WTC11 (cell line): Measurements from ENCODE around the gene GPI. TPM values are rescaled to one million over a fixed set of nuclear protein-coding genes. Genes with fewer than 3 reads are reported as not detected.

Experiments
- ATAC-seq: fragments of 200-7000 bp; cut with Tn5 transposase; 2 replicates; pipeline ENCODE4 v1.10.0; 2021; ENCODE audit warnings: mild to moderate bottlenecking, moderate library complexity
- CTCF ChIA-PET: fragments of 300-600 bp; sonication (Branson Sonifier 250); formaldehyde crosslinking; loops from one replicate; lab custom pipeline; 2021; ENCODE audit warnings: antibody characterized with exemption; lab: Charles Lee
- POLR2A ChIA-PET: fragments of 350-600 bp; sonication (Branson Sonifier 250); formaldehyde crosslinking; loops from one replicate; lab custom pipeline; 2021; ENCODE audit warnings: antibody characterized with exemption; lab: Charles Lee
- DNase-seq: peaks from one replicate; pipeline ENCODE4 v3.0.0; 2021; ENCODE audit warnings: low spot score
- H3K27ac Mint-ChIP-seq: 2 replicates; pipeline ENCODE4 v1.8.0; 2021; ENCODE audit warnings: mixed read lengths
- H3K27me3 Mint-ChIP-seq: 2 replicates; pipeline ENCODE4 v1.8.0; 2021; ENCODE audit warnings: low read depth, mild to moderate bottlenecking, moderate library complexity, mixed read lengths
- H3K36me3 Mint-ChIP-seq: 2 replicates; pipeline ENCODE4 v1.8.0; 2021; ENCODE audit warnings: mixed read lengths
- H3K4me1 Mint-ChIP-seq: 2 replicates; pipeline ENCODE4 v1.8.0; 2022; ENCODE audit warnings: mixed read lengths
- H3K4me3 Mint-ChIP-seq: 2 replicates; pipeline ENCODE4 v1.8.0; 2021; ENCODE audit warnings: mild to moderate bottlenecking, moderate library complexity, mixed read lengths
- H3K9me3 Mint-ChIP-seq: 2 replicates; pipeline ENCODE4 v1.8.0; 2021; ENCODE audit warnings: mixed read lengths
- CREM ChIP-seq: sonication (generic); formaldehyde crosslinking; IDR thresholded peaks from 2 replicates; pipeline ENCODE4 v1.8.1; 2022; ENCODE audit warnings: mild to moderate bottlenecking, missing genetic modification reagents, moderate library complexity
- ELF4 ChIP-seq: sonication (generic); formaldehyde crosslinking; IDR thresholded peaks from 2 replicates; pipeline ENCODE4 v1.8.1; 2022; ENCODE audit warnings: low read depth, mild to moderate bottlenecking, moderate library complexity, missing genetic modification reagents
- FOXK1 ChIP-seq: sonication (generic); formaldehyde crosslinking; IDR thresholded peaks from 2 replicates; pipeline ENCODE4 v1.8.0; 2022; ENCODE audit warnings: mild to moderate bottlenecking, moderate library complexity, missing genetic modification reagents
- MXD4 ChIP-seq: fragments of 250-450 bp; sonication (Bioruptor Pico); IDR thresholded peaks from 2 replicates; pipeline ENCODE4 v1.8.0; 2021; ENCODE audit warnings: mild to moderate bottlenecking, moderate library complexity, borderline replicate concordance
- NFE2L1 ChIP-seq: sonication (generic); formaldehyde crosslinking; IDR thresholded peaks from 2 replicates; pipeline ENCODE4 v1.8.1; 2023; ENCODE audit warnings: missing genetic modification reagents
- NR1H2 ChIP-seq: sonication (generic); formaldehyde crosslinking; IDR thresholded peaks from 2 replicates; pipeline ENCODE4 v1.9.0; 2021; ENCODE audit warnings: mild to moderate bottlenecking, moderate library complexity, missing genetic modification reagents
- OVOL2 ChIP-seq: fragments of 250-450 bp; sonication (Bioruptor Pico); IDR thresholded peaks from 2 replicates; pipeline ENCODE4 v1.9.0; 2021; ENCODE audit warnings: mild to moderate bottlenecking, borderline replicate concordance
- SOX15 ChIP-seq: fragments of 250-450 bp; sonication (Bioruptor Pico); IDR thresholded peaks from 2 replicates; pipeline ENCODE4 v1.9.0; 2021; ENCODE audit warnings: mild to moderate bottlenecking
- TP53 ChIP-seq: sonication (generic); formaldehyde crosslinking; IDR thresholded peaks from 2 replicates; pipeline ENCODE4 v1.8.1; 2023; ENCODE audit warnings: mild to moderate bottlenecking, missing genetic modification reagents
- ZNF232 ChIP-seq: sonication (generic); formaldehyde crosslinking; IDR thresholded peaks from 2 replicates; pipeline ENCODE4 v1.8.0; 2022; ENCODE audit warnings: mild to moderate bottlenecking, missing genetic modification reagents
- ZNF396 ChIP-seq: fragments of 250-450 bp; sonication (Bioruptor Pico); IDR thresholded peaks from 2 replicates; pipeline ENCODE4 v1.8.0; 2021; ENCODE audit warnings: mild to moderate bottlenecking, moderate library complexity, borderline replicate concordance
- total RNA-seq: library from RNA; stranded (reverse); gene quantifications from 3 replicates; pipeline ENCODE4 v1.2.3, GENCODE V29; 2021
- TF ChIP-seq, protein P1 (sequence below): sonication (generic); formaldehyde crosslinking; IDR thresholded peaks from 2 replicates; pipeline ENCODE4 v1.8.1; 2023; ENCODE audit warnings: mild to moderate bottlenecking, missing genetic modification reagents, borderline replicate concordance
- TF ChIP-seq, protein P2 (sequence below): sonication (generic); formaldehyde crosslinking; IDR thresholded peaks from 2 replicates; pipeline ENCODE4 v1.8.1; 2023; ENCODE audit warnings: mild to moderate bottlenecking, missing genetic modification reagents
- TF ChIP-seq, protein P3 (sequence below): sonication (generic); formaldehyde crosslinking; IDR thresholded peaks from 2 replicates; pipeline ENCODE4 v1.8.1; 2022; ENCODE audit warnings: mild to moderate bottlenecking, missing genetic modification reagents, moderate library complexity, borderline replicate concordance
- TF ChIP-seq, protein P4 (sequence below): fragments of 250-450 bp; sonication (Bioruptor Pico); IDR thresholded peaks from 2 replicates; pipeline ENCODE4 v2.1.2; 2022; ENCODE audit warnings: mild to moderate bottlenecking, moderate library complexity
- TF ChIP-seq, protein P5 (sequence below): fragments of 250-450 bp; sonication (Bioruptor Pico); IDR thresholded peaks from 2 replicates; pipeline ENCODE4 v1.9.0; 2021; ENCODE audit warnings: mild to moderate bottlenecking, borderline replicate concordance
- TF ChIP-seq, protein P6 (sequence below): sonication (generic); formaldehyde crosslinking; IDR thresholded peaks from 2 replicates; pipeline ENCODE4 v1.8.1; 2023; ENCODE audit warnings: mild to moderate bottlenecking, missing genetic modification reagents, moderate library complexity

GPI gene
- total RNA-seq, 1 experiment from 2014 or later, result 389 TPM

DNA sequence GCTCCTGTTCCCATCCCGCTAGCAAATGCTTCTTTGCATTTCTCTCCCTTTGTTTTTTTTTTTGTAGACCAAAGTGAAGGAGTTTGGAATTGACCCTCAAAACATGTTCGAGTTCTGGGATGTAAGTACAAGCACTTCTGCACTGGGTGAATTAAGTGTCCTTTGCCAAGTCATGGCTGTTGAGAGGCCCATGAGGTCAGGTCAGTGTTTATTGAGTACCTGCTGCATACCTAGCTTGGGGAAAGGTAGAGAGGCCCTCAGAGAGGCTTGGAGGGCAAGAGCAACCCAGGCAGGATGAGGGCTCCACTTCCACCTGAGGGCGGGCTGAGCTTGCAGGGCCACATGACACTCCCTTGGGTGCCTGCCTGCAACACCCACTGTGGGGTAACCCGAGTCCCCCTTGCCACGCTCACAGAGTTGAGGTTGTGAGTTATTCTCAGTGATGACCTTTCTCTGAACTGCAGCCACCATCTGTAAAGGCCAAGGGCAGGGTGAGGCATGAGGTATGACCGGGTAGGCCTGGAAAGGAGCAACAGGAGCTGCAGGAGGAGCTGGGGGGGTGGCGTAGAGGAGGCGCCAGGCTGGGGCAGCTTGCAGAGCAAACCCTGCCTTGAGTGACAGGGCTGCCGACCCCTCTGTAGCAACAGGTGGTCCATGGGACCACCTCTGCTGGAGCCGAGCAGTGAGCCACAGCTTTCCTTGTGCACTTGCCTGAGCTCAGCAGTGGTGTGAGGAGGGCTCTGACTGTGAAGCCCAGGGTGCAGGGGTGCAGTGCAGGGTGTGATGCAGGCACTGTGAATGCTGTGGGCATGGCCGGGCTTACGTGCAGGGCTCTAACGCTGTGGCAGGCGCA, 16.6 kb downstream of the GPI start:
- no peak overlapping the region for H3K27ac Mint-ChIP-seq
- H3K27me3 Mint-ChIP-seq, result no peaks in the 10 kb centered on the region
- DNase-seq (no peak), ATAC-seq (no peak)
- ChIA-PET POLR2A (no interaction called here), CTCF (no interaction called here)
- TF ChIP-seq OVOL2 (CRISPR knock-in tag) (no peak), TP53 (CRISPR knock-in tag) (no peak), SOX15 (CRISPR knock-in tag) (no peak), CREM (CRISPR knock-in tag) (no peak), ZNF232 (CRISPR knock-in tag) (no peak)
- TF ChIP-seq, protein P1, sequence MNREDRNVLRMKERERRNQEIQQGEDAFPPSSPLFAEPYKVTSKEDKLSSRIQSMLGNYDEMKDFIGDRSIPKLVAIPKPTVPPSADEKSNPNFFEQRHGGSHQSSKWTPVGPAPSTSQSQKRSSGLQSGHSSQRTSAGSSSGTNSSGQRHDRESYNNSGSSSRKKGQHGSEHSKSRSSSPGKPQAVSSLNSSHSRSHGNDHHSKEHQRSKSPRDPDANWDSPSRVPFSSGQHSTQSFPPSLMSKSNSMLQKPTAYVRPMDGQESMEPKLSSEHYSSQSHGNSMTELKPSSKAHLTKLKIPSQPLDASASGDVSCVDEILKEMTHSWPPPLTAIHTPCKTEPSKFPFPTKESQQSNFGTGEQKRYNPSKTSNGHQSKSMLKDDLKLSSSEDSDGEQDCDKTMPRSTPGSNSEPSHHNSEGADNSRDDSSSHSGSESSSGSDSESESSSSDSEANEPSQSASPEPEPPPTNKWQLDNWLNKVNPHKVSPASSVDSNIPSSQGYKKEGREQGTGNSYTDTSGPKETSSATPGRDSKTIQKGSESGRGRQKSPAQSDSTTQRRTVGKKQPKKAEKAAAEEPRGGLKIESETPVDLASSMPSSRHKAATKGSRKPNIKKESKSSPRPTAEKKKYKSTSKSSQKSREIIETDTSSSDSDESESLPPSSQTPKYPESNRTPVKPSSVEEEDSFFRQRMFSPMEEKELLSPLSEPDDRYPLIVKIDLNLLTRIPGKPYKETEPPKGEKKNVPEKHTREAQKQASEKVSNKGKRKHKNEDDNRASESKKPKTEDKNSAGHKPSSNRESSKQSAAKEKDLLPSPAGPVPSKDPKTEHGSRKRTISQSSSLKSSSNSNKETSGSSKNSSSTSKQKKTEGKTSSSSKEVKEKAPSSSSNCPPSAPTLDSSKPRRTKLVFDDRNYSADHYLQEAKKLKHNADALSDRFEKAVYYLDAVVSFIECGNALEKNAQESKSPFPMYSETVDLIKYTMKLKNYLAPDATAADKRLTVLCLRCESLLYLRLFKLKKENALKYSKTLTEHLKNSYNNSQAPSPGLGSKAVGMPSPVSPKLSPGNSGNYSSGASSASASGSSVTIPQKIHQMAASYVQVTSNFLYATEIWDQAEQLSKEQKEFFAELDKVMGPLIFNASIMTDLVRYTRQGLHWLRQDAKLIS (CRISPR knock-in tag), result no peak
- TF ChIP-seq, all 79 proteins: peak for 0
- no peaks in the 10 kb centered on the region for H3K4me1 Mint-ChIP-seq
- H3K9me3 Mint-ChIP-seq, result no peaks in the 10 kb centered on the region
- H3K4me3 Mint-ChIP-seq, result no peak overlapping the region
- peaks cover 79% of the 10 kb centered on the region for H3K36me3 Mint-ChIP-seq

DNA sequence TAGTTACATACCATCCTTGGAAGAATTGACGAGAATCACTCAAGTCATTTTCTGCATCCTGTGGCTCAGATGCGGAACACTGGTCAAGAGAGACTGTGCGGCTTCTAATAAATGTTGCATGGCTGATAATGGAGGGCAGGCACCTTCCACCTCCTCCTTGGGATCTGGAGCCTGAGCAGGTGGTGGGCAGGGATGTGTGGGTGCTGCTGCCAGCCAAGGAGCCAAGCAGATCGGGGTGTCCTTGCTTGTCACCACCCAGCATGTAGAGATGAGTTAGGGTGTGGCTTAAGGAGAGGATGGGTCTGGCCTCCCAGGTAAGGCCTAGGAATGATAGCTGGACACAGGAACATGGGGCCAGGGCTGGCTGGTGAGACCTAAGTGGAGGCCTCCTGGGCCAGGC, 17.5 kb downstream of the GPI start:
- Mint-ChIP-seq H3K27me3 (no peaks in the 10 kb centered on the region), H3K27ac (no peak overlapping the region)
- ATAC-seq, result no peak
- TF ChIP-seq ELF4 (CRISPR knock-in tag), result no peak
- TF ChIP-seq ZNF232 (CRISPR knock-in tag), result no peak
- no peak for TF ChIP-seq ZNF396 (CRISPR knock-in tag)
- TF ChIP-seq, protein P2, sequence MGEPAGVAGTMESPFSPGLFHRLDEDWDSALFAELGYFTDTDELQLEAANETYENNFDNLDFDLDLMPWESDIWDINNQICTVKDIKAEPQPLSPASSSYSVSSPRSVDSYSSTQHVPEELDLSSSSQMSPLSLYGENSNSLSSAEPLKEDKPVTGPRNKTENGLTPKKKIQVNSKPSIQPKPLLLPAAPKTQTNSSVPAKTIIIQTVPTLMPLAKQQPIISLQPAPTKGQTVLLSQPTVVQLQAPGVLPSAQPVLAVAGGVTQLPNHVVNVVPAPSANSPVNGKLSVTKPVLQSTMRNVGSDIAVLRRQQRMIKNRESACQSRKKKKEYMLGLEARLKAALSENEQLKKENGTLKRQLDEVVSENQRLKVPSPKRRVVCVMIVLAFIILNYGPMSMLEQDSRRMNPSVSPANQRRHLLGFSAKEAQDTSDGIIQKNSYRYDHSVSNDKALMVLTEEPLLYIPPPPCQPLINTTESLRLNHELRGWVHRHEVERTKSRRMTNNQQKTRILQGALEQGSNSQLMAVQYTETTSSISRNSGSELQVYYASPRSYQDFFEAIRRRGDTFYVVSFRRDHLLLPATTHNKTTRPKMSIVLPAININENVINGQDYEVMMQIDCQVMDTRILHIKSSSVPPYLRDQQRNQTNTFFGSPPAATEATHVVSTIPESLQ (CRISPR knock-in tag), result no peak
- TF ChIP-seq, protein P3, sequence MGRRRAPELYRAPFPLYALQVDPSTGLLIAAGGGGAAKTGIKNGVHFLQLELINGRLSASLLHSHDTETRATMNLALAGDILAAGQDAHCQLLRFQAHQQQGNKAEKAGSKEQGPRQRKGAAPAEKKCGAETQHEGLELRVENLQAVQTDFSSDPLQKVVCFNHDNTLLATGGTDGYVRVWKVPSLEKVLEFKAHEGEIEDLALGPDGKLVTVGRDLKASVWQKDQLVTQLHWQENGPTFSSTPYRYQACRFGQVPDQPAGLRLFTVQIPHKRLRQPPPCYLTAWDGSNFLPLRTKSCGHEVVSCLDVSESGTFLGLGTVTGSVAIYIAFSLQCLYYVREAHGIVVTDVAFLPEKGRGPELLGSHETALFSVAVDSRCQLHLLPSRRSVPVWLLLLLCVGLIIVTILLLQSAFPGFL (CRISPR knock-in tag), result no peak
- TF ChIP-seq MXD4 (CRISPR knock-in tag), result no peak
- no peak for TF ChIP-seq FOXK1 (CRISPR knock-in tag)
- TF ChIP-seq, all 79 proteins: peak for 0
- H3K36me3 Mint-ChIP-seq, result peaks cover 85% of the 10 kb centered on the region
- no peak overlapping the region for H3K4me3 Mint-ChIP-seq
- CTCF ChIA-PET, result no interaction called here
- H3K4me1 Mint-ChIP-seq, result no peaks in the 10 kb centered on the region
- POLR2A ChIA-PET, result interaction anchor here (0.5 kb wide), 1 partner anchor 31 kb away, joined by 6 read pairs; no protein-coding TSS in a partner anchor
- no peak for DNase-seq
- H3K9me3 Mint-ChIP-seq, result no peaks in the 10 kb centered on the region

DNA sequence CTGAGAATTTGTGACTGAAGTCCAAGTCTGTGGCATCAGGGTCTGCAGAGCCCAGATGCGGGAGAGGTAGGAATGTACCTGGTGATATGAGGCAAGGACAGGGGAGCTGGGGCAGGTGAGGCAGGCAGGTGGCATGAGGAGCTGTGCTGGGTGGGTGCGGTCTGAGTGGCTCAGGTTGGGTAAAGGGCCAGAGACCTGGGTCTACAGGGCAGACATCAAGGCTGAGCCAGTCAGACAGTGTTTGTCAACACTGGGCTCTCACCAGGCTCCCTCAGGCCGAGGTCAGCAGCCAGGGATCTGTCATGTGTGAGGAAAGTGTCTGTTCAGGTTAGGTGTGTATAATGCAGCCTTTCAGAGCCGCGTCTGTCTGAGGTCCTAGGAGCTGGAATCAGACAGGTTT, 18.6 kb downstream of the GPI start:
- ChIA-PET POLR2A (no interaction called here), CTCF (no interaction called here)
- H3K4me1 Mint-ChIP-seq, result no peaks in the 10 kb centered on the region
- H3K27ac Mint-ChIP-seq, result no peak overlapping the region
- no peak for DNase-seq
- H3K9me3 Mint-ChIP-seq, result no peaks in the 10 kb centered on the region
- no peaks in the 10 kb centered on the region for H3K27me3 Mint-ChIP-seq
- no peak for ATAC-seq
- peaks cover 86% of the 10 kb centered on the region for H3K36me3 Mint-ChIP-seq
- H3K4me3 Mint-ChIP-seq, result no peak overlapping the region
- TF ChIP-seq, protein P4, sequence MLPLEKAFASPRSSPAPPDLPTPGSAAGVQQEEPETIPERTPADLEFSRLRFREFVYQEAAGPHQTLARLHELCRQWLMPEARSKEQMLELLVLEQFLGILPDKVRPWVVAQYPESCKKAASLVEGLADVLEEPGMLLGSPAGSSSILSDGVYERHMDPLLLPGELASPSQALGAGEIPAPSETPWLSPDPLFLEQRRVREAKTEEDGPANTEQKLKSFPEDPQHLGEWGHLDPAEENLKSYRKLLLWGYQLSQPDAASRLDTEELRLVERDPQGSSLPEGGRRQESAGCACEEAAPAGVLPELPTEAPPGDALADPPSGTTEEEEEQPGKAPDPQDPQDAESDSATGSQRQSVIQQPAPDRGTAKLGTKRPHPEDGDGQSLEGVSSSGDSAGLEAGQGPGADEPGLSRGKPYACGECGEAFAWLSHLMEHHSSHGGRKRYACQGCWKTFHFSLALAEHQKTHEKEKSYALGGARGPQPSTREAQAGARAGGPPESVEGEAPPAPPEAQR (CRISPR knock-in tag), result no peak
- no peak for TF ChIP-seq NR1H2
- TF ChIP-seq, protein P5, sequence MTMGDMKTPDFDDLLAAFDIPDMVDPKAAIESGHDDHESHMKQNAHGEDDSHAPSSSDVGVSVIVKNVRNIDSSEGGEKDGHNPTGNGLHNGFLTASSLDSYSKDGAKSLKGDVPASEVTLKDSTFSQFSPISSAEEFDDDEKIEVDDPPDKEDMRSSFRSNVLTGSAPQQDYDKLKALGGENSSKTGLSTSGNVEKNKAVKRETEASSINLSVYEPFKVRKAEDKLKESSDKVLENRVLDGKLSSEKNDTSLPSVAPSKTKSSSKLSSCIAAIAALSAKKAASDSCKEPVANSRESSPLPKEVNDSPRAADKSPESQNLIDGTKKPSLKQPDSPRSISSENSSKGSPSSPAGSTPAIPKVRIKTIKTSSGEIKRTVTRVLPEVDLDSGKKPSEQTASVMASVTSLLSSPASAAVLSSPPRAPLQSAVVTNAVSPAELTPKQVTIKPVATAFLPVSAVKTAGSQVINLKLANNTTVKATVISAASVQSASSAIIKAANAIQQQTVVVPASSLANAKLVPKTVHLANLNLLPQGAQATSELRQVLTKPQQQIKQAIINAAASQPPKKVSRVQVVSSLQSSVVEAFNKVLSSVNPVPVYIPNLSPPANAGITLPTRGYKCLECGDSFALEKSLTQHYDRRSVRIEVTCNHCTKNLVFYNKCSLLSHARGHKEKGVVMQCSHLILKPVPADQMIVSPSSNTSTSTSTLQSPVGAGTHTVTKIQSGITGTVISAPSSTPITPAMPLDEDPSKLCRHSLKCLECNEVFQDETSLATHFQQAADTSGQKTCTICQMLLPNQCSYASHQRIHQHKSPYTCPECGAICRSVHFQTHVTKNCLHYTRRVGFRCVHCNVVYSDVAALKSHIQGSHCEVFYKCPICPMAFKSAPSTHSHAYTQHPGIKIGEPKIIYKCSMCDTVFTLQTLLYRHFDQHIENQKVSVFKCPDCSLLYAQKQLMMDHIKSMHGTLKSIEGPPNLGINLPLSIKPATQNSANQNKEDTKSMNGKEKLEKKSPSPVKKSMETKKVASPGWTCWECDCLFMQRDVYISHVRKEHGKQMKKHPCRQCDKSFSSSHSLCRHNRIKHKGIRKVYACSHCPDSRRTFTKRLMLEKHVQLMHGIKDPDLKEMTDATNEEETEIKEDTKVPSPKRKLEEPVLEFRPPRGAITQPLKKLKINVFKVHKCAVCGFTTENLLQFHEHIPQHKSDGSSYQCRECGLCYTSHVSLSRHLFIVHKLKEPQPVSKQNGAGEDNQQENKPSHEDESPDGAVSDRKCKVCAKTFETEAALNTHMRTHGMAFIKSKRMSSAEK (CRISPR knock-in tag), result no peak
- TF ChIP-seq OVOL2 (CRISPR knock-in tag), result no peak
- TF ChIP-seq, protein P6, sequence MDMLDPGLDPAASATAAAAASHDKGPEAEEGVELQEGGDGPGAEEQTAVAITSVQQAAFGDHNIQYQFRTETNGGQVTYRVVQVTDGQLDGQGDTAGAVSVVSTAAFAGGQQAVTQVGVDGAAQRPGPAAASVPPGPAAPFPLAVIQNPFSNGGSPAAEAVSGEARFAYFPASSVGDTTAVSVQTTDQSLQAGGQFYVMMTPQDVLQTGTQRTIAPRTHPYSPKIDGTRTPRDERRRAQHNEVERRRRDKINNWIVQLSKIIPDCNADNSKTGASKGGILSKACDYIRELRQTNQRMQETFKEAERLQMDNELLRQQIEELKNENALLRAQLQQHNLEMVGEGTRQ (CRISPR knock-in tag), result no peak
- no peak for TF ChIP-seq NFE2L1
